Activated CD4-positive, alpha-beta memory T cell treated with anti-CD3 and anti-CD28 coated beads, Interleukin-2, amount 10 ng/mL, durations not matched to agents 7 days and 5 days (primary cell): ENCODE data around the gene HLA-DQB1. TPM values are rescaled to one million over a fixed set of nuclear protein-coding genes. Genes with fewer than 3 reads are reported as not detected.
"Not testable (repeated sequence)": the region's sequence is repeated elsewhere in the genome, so short reads cannot be mapped to it uniquely, and the experiment has no call there.

Experiments
- CTCF ChIA-PET: fragments of 350-600 bp; sonication (Branson Sonifier 250); formaldehyde crosslinking; loops from one replicate; lab custom pipeline; 2021; ENCODE audit warnings: antibody characterized with exemption, inconsistent platforms; lab: Charles Lee
- POLR2A ChIA-PET: fragments of 350-600 bp; sonication (Branson Sonifier 250); formaldehyde crosslinking; loops from one replicate; lab custom pipeline; 2021; ENCODE audit warnings: antibody characterized with exemption; lab: Charles Lee
- DNase-seq: peaks from one replicate; pipeline ENCODE4 v3.0.0-alpha.2; 2020
- H3K27ac Mint-ChIP-seq: one replicate; pipeline ENCODE4 v1.8.0; 2021; ENCODE audit warnings: mild to moderate bottlenecking, mixed read lengths
- H3K27me3 Mint-ChIP-seq: one replicate; pipeline ENCODE4 v1.8.0; 2021; ENCODE audit warnings: mixed read lengths
- H3K36me3 Mint-ChIP-seq: one replicate; pipeline ENCODE4 v1.8.0; 2021; ENCODE audit warnings: low read depth, mixed read lengths
- H3K4me1 Mint-ChIP-seq: one replicate; pipeline ENCODE4 v1.8.0; 2021; ENCODE audit warnings: mixed read lengths
- H3K4me3 Mint-ChIP-seq: one replicate; pipeline ENCODE4 v1.8.0; 2021; ENCODE audit warnings: mild to moderate bottlenecking, mixed read lengths
- H3K9me3 Mint-ChIP-seq: one replicate; pipeline ENCODE4 v1.8.0; 2021; ENCODE audit warnings: mixed read lengths
- total RNA-seq, 2 experiments: library from RNA; stranded (reverse); gene quantifications; one replicate each; pipeline ENCODE4 v1.2.3, GENCODE V29; 2021

HLA-DQB1 gene
- total RNA-seq = 10 to 100 TPM; 74.4 to 74.6 TPM

DNA sequence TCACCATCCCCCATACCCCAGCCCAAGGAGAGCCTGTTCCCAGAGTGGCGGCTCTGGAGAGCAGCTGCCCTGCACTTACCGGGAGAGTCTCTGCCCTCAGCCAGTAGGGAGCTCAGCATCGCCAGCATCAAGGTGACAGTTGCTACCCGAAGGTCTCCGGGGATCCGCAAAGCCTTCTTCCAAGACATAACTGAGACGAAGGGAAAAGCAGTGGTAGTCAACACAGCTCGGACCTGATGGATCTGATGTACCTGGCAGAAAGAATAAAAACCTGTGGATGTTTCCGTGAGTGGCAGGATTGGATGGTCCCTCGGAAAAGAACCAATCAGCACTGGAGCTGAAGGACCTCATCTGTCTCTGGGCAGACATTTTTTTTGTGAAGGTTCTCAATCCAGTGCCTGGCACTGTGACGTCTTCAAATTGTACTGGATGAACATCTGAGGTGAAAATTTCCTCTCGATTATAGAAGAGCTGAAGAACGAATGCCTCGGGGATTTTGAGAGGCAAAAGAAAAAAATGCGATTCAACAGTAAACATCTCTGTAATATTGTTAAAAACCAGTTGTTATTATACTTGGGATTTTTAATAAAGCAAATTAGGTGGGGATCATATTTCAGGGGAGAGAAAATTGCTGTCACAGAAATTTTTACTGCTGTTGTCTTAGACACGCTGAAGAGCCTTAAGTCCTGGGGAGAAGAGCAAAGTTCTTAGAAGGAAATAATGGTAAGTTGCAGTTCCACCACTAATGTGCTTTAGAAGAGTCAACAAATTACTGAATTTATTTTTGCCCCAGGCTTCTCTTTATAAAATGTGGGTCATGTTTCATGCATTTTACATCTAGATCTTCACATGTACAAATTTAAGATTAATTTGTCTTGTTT lies at the start of gene HLA-DQB1:
Gene HLA-DQB1, minus strand, starts transcription at position 238 of the 881 bp plus-strand sequence. Its CDS starts 50 bp downstream, at position 188.
- Mint-ChIP-seq H3K4me1 (peaks cover 62% of the 10 kb centered on the region), H3K27ac (peak within 1 kb of the TSS; percentile 87), H3K4me3 (peak within 1 kb of the TSS; percentile 93), H3K36me3 (peaks cover 45% of the 10 kb centered on the region), H3K9me3 (peaks cover 7% of the 10 kb centered on the region), H3K27me3 (peaks cover 8% of the 10 kb centered on the region)
- peak; percentile 78 for DNase-seq
- POLR2A ChIA-PET = interaction anchor here (1.0 to 2.9 kb wide), 7 partner anchors 19 to 305 kb away, joined by 3 to 24 read pairs (median 6); partner anchors contain the start of genes HLA-DQA1 and HLA-DRA
- CTCF ChIA-PET = interaction anchor here (0.6 to 2.3 kb wide), 8 partner anchors 20 to 1238 kb away, joined by 3 to 9 read pairs (median 3); no protein-coding TSS in a partner anchor

GRCh38 chr6:32713241-32713640 lies 46.8 kb upstream of the HLA-DQB1 start:
- H3K9me3 Mint-ChIP-seq = no peaks in the 10 kb centered on the region
- DNase-seq = no peak
- H3K27ac Mint-ChIP-seq = no peak overlapping the region
- H3K36me3 Mint-ChIP-seq = no peaks in the 10 kb centered on the region
- no peak overlapping the region for H3K4me3 Mint-ChIP-seq
- CTCF ChIA-PET = no interaction called here
- POLR2A ChIA-PET = interaction anchor here (0.6 kb wide), 1 partner anchor 143 kb away, joined by 3 read pairs; no protein-coding TSS in a partner anchor
- peaks cover 10% of the 10 kb centered on the region for H3K27me3 Mint-ChIP-seq
- peaks cover 3% of the 10 kb centered on the region for H3K4me1 Mint-ChIP-seq

GRCh38 chr6:32709625-32710024 lies 43.2 kb upstream of the HLA-DQB1 start:
- Mint-ChIP-seq H3K4me1 (peaks cover 3% of the 10 kb centered on the region), H3K27ac (no peak overlapping the region), H3K9me3 (peaks cover 2% of the 10 kb centered on the region), H3K4me3 (no peak overlapping the region), H3K36me3 (no peaks in the 10 kb centered on the region), H3K27me3 (peaks cover 10% of the 10 kb centered on the region)
- ChIA-PET POLR2A (no interaction called here), CTCF (no interaction called here)
- DNase-seq = no peak

GRCh38 chr6:32705164-32705563 lies 38.7 kb upstream of the HLA-DQB1 start:
- H3K9me3 Mint-ChIP-seq, H3K36me3 Mint-ChIP-seq, H3K4me1 Mint-ChIP-seq, POLR2A ChIA-PET, H3K27ac Mint-ChIP-seq, DNase-seq, H3K4me3 Mint-ChIP-seq, CTCF ChIA-PET: not testable (repeated sequence)
- H3K27me3 Mint-ChIP-seq = peaks cover 40% of the 10 kb centered on the region

DNA sequence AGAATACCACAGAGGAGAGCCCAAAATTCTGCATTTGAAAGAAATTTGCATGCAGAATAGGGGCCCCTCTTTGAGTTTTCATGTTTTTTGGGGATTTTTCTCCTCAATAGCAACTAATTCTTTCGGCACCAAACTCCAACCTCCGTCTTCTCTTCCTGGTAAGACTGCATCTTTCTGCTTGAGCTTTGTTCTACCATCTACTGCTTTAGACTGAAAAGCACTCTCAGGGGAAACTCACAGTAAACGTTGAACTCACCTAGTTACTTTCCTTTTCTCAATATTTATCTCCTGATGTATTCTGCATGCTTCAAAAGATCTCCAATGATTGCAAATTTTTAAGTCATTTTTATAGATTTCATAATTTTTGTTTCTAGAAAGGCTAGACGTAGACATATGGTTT lies 36.9 kb upstream of the HLA-DQB1 start:
- H3K4me1 Mint-ChIP-seq = no peaks in the 10 kb centered on the region
- POLR2A ChIA-PET = no interaction called here
- CTCF ChIA-PET = interaction anchor here (0.7 to 1.8 kb wide), 5 partner anchors 23 to 289 kb away, joined by 3 to 8 read pairs (median 5); partner anchors contain the start of gene TAP2
- H3K4me3 Mint-ChIP-seq = no peak overlapping the region
- DNase-seq = no peak
- H3K9me3 Mint-ChIP-seq = peaks cover 2% of the 10 kb centered on the region
- H3K27ac Mint-ChIP-seq = no peak overlapping the region
- H3K36me3 Mint-ChIP-seq = no peaks in the 10 kb centered on the region
- peaks cover 46% of the 10 kb centered on the region for H3K27me3 Mint-ChIP-seq

GRCh38 chr6:32700391-32701040 lies 34.1 kb upstream of the HLA-DQB1 start:
- no peaks in the 10 kb centered on the region for H3K36me3 Mint-ChIP-seq
- H3K27me3 Mint-ChIP-seq = peaks cover 66% of the 10 kb centered on the region
- H3K9me3 Mint-ChIP-seq = peaks cover 2% of the 10 kb centered on the region
- DNase-seq = peak; percentile 33
- H3K4me3 Mint-ChIP-seq = no peak overlapping the region
- H3K27ac Mint-ChIP-seq = no peak overlapping the region
- no peaks in the 10 kb centered on the region for H3K4me1 Mint-ChIP-seq
- CTCF ChIA-PET = interaction anchor here (0.6 to 2.9 kb wide), 20 partner anchors 8 to 291 kb away, joined by 3 to 22 read pairs (median 4); partner anchors contain the start of gene HLA-DQB1
- POLR2A ChIA-PET = no interaction called here

DNA sequence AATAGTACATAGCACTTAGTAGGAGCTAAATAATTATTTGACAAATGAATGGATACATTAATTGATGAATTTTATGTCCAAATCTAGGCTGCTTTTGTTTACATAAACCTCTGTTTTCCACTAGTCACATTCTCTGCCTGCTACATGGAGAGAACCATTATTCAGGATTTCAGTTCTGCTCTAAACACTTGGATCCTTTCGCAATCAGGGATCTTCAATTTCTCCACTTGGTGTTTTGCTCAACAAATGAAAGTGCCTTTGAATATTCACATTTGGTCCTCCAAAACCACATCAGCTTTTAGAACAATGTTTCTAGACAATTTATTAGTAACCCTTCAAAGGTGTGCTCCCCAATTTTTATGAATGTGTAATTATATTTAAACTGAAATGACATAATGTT lies 30.6 kb upstream of the HLA-DQB1 start:
- ChIA-PET POLR2A (interaction anchor here (1.5 kb wide), 1 partner anchor 75 kb away, joined by 3 read pairs; no protein-coding TSS in a partner anchor), CTCF (no interaction called here)
- Mint-ChIP-seq H3K27ac (no peak overlapping the region), H3K9me3 (no peaks in the 10 kb centered on the region), H3K27me3 (peaks cover 80% of the 10 kb centered on the region), H3K4me3 (no peak overlapping the region), H3K4me1 (peaks cover under 1% of the 10 kb centered on the region), H3K36me3 (no peaks in the 10 kb centered on the region)
- no peak for DNase-seq

DNA sequence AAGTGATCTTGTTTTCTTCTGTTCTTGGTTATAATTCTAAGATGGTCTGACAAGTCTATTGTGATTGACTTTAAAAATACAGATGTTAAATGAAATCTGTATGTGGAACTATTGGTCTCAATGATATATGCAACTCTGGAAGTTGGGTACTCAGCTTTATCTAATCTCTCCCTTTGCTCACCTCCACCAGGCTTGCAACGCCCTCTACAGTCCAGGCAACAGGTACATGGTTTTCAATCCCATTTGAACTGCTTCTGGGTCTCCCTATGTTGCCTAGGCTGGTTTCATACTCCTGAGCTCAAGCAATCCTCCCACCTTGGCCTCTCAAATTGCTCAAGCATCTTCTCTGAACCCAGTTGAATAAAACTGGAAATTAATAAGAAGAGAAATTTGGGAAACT lies 25.6 kb upstream of the HLA-DQB1 start:
- H3K4me1 Mint-ChIP-seq = peaks cover 12% of the 10 kb centered on the region
- POLR2A ChIA-PET = no interaction called here
- H3K9me3 Mint-ChIP-seq = no peaks in the 10 kb centered on the region
- H3K4me3 Mint-ChIP-seq = no peak overlapping the region
- CTCF ChIA-PET = interaction anchor here (0.6 to 1.4 kb wide), 8 partner anchors 8 to 278 kb away, joined by 3 to 8 read pairs (median 4); partner anchors contain the start of gene HLA-DQB1
- no peak overlapping the region for H3K27ac Mint-ChIP-seq
- peaks cover 57% of the 10 kb centered on the region for H3K27me3 Mint-ChIP-seq
- DNase-seq = peak; percentile 70
- no peaks in the 10 kb centered on the region for H3K36me3 Mint-ChIP-seq

DNA sequence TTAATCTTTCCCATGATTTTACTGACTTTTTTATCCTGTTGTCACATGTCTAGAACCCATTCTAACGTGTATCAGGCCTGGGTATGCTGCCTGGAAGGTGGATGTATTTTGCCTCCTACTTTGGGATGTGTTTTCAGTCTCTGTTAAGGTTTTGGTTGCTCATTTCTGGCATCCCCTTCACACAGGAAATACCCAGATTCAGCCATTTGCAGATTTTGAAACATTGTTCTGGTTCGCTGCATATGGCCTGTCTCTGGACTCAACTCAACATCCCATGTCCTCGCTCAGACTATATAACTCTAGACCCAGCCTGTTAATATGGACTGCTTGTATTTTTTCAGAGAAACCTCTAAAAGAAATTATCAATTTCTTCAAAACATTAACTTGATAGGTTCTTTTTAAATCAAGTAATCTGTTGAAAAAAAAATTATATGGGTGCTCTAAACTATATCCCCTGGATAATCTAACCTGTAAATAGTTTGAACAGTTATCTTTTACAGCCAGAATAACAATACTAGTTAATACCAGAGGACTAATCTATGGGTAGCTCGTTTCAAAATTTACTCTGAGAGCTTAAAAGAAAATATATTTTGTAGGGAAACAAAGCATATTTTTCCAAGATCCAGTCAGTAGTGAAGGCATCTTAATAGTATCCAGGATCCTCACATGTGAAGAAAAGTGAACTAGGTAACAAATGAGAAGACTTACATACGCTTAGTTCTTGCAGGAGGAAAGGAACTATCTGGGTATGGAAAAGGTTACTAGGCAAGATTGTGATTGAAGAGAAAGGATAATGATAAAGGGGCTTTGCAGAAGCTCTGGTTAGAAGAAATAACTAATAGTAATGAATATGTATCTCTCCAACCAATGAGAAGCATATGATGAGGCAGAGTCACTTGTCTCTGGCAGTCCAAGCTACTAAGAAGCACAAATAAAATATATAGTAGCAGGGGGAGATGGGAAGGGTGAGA lies 23.4 kb upstream of the HLA-DQB1 start:
- POLR2A ChIA-PET = interaction anchor here (0.7 to 1.2 kb wide), 2 partner anchors 24 to 250 kb away, joined by 3 to 4 read pairs; partner anchors contain the start of gene HLA-DRA
- H3K9me3 Mint-ChIP-seq = no peaks in the 10 kb centered on the region
- H3K36me3 Mint-ChIP-seq = peaks cover 3% of the 10 kb centered on the region
- no peak overlapping the region for H3K4me3 Mint-ChIP-seq
- DNase-seq = no peak
- peaks cover 28% of the 10 kb centered on the region for H3K4me1 Mint-ChIP-seq
- peaks cover 40% of the 10 kb centered on the region for H3K27me3 Mint-ChIP-seq
- CTCF ChIA-PET = interaction anchor here (0.7 to 1.6 kb wide), 8 partner anchors 12 to 276 kb away, joined by 3 to 4 read pairs (median 4); partner anchors contain the start of genes HLA-DMA and HLA-DRB5
- H3K27ac Mint-ChIP-seq = no peak overlapping the region

DNA sequence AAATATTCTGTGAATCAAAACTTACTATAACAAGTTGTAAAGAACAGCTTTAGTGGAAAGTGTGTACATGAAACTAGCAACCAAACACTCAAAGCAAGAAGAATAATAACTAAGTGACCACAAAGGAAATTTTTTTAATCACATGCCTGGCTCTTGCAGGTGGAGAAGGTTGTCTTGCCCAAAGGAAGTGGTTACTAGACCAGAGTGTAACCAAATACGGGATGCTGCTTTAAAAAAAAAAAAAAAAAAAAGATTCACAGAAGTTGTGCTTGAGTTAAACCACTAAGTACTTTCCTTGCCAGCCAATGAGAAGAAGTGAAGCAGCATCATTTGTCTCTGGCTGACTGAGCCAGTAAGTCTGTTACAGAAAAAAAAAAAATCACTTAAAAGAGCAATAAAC lies 19.1 kb upstream of the HLA-DQB1 start:
- peaks cover 32% of the 10 kb centered on the region for H3K4me1 Mint-ChIP-seq
- peak; percentile 49 for DNase-seq
- CTCF ChIA-PET = interaction anchor here (0.6 to 1.1 kb wide), 3 partner anchors 15 to 327 kb away, joined by 4 to 5 read pairs (median 4); no protein-coding TSS in a partner anchor
- H3K9me3 Mint-ChIP-seq = no peaks in the 10 kb centered on the region
- POLR2A ChIA-PET = interaction anchor here (0.6 to 2.6 kb wide), 8 partner anchors 10 to 286 kb away, joined by 3 to 14 read pairs (median 3); partner anchors contain the start of gene HLA-DQB1
- peaks cover 15% of the 10 kb centered on the region for H3K36me3 Mint-ChIP-seq
- peak overlapping the region; percentile 70 for H3K27ac Mint-ChIP-seq
- H3K27me3 Mint-ChIP-seq = peaks cover 36% of the 10 kb centered on the region
- peak overlapping the region; percentile 2 for H3K4me3 Mint-ChIP-seq

GRCh38 chr6:32684246-32684645 lies 17.8 kb upstream of the HLA-DQB1 start:
- Mint-ChIP-seq H3K4me3 (no peak overlapping the region), H3K36me3 (peaks cover 15% of the 10 kb centered on the region), H3K27me3 (peaks cover 43% of the 10 kb centered on the region), H3K27ac (no peak overlapping the region), H3K9me3 (no peaks in the 10 kb centered on the region), H3K4me1 (peaks cover 24% of the 10 kb centered on the region)
- no peak for DNase-seq
- ChIA-PET CTCF (interaction anchor here (0.9 kb wide), 1 partner anchor 19 kb away, joined by 3 read pairs; no protein-coding TSS in a partner anchor), POLR2A (interaction anchor here (1.2 to 1.6 kb wide), 2 partner anchors 16 to 61 kb away, joined by 4 to 5 read pairs; no protein-coding TSS in a partner anchor)
